Gastroesophageal sphincter (tissue), 4 donors: ENCODE measurements around the gene ARHGEF10L. TPM values are rescaled to one million over a fixed set of nuclear protein-coding genes. Genes with fewer than 3 reads are reported as not detected.

Experiments used
- ATAC-seq: fragments of 150-250 bp; one replicate; pipeline ENCODE4 v1.9.1; 2016; ENCODE audit warnings: mild to moderate bottlenecking, moderate library complexity
- H3K27ac ChIP-seq, 4 donors: fragments of 200-600 bp; sonication (generic) in 3 of 4; 1 replicate in 3 of 4; 2 replicates in 1 of 4; pipeline ENCODE4 v1.5.1; 2016 to 2019
- H3K27me3 ChIP-seq: fragments of 200-600 bp; sonication (generic); one replicate; pipeline ENCODE4 v1.5.1; 2019
- H3K36me3 ChIP-seq, 2 donors: fragments of 200-600 bp; sonication (generic); one replicate each; pipeline ENCODE4 v1.5.1; 2019; ENCODE audit warnings: control low read depth in 1 of 2
- H3K4me1 ChIP-seq, 3 donors: fragments of 200-600 bp; sonication (generic); 1 replicate in 2 of 3; 2 replicates in 1 of 3; pipeline ENCODE4 v1.5.1; 2016 to 2019; ENCODE audit warnings: control low read depth in 2 of 3
- H3K4me3 ChIP-seq, 2 donors: fragments of 200-600 bp; sonication (generic); one replicate each; pipeline ENCODE4 v1.5.1; 2019; ENCODE audit warnings: mild to moderate bottlenecking in 1 of 2, moderate library complexity in 1 of 2
- H3K9me3 ChIP-seq, 3 donors: fragments of 200-600 bp; sonication (generic); one replicate each; pipeline ENCODE4 v1.5.1; 2017 to 2019; ENCODE audit warnings: control low read depth in 2 of 3
- EP300 ChIP-seq: sonication (generic); formaldehyde crosslinking; IDR thresholded peaks from one replicate; pipeline ENCODE4 v1.6.1; 2017; ENCODE audit warnings: antibody characterized with exemption, mild to moderate bottlenecking
- POLR2A ChIP-seq, 2 donors: fragments of 450-650 bp; IDR thresholded peaks; one replicate each; pipeline ENCODE4 v1.6.1; 2017; ENCODE audit warnings: antibody characterized with exemption in 2 of 2, mild to moderate bottlenecking in 2 of 2, moderate library complexity in 1 of 2
- POLR2AphosphoS5 ChIP-seq: sonication (generic); formaldehyde crosslinking; IDR thresholded peaks from one replicate; pipeline ENCODE4 v1.6.1; 2017; ENCODE audit warnings: antibody characterized with exemption
- WGBS, 2 donors: methylation state at CpG; one replicate each; pipeline ENCODE4 v1.1.5; 2018; ENCODE audit warnings: low coverage in 1 of 2; 5-methylcytosine and 5-hydroxymethylcytosine counted together
- total RNA-seq, 4 donors: library from RNA; depleted of rRNA; stranded (reverse); fragments of >200 nt; gene quantifications; one replicate each; pipeline ENCODE4 v1.1.0, GENCODE V29; 2016
- TF ChIP-seq, protein P1 (sequence below), 4 experiments: fragments of 200-600 bp in 2 of 4; fragments of 450-650 bp in 2 of 4; sonication (generic) in 1 of 4; IDR thresholded peaks; one replicate each; pipeline ENCODE4 v1.5.1; 2017 to 2019; ENCODE audit warnings: antibody characterized with exemption in 4 of 4, mild to moderate bottlenecking in 2 of 4, moderate library complexity in 2 of 4

ARHGEF10L gene
- total RNA-seq, 4 donors from 2014 or later, result 50.9 to 97.0 (median 80.3) TPM

DNA sequence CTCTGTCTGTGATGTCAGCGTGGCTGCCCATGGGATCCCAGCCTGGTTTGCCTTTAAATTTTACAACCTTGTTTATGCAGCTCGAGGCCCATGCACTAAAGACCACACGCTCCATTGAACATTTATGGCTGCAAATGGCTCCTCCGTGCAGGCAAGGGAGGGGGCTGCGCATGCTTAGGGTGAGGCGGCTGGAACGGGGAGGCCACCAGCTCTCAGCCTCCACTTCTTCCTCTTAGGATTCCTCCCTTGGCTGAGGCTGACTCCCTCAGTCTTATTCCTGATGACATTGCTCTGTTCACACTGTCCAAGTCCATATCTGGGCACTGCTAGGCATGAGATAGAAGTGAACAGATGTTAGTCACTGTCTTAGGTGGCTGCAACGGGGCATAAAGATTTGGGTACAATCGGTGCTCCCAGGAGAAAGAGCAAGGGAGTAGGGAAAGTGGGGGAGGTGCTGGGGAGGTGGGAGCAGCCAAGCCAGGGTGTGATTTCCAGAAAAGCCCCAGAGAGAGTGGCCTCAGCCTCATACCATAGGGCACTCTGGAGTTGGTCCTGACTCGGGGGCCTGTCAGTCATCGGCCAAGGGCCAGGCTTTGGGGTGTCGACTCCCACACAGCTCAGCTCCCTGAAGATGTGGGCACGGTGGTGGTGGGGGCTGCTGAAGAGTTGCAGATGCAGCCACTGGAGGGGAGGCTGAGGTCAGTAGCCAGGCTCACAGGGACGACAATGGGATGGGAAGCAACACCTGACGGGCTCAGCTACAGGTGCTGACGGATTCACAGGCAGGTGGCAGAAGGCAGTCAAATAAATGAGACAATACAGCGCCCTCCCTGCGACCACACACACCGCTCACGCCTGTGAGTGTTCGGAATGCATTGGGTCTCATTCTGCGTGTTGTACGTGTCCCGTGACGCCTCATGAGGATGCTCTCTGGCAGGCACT lies 178.4 kb downstream of the ARHGEF10L start:
- Histone ChIP-seq H3K4me1 (no peaks in the 10 kb centered on the region), H3K27me3 (peaks cover 12% of the 10 kb centered on the region), H3K4me3 (no peak overlapping the region), H3K36me3 (no peaks in the 10 kb centered on the region), H3K9me3 (no peaks in the 10 kb centered on the region), H3K27ac (no peak overlapping the region)
- no peak for ATAC-seq
- no peak for TF ChIP-seq POLR2A (IDR thresholded peaks at IDR 0.05)
- WGBS, 2 donors, result 57 to 100% methylated on average over 2 to 4 of the region's 25 CpGs

DNA sequence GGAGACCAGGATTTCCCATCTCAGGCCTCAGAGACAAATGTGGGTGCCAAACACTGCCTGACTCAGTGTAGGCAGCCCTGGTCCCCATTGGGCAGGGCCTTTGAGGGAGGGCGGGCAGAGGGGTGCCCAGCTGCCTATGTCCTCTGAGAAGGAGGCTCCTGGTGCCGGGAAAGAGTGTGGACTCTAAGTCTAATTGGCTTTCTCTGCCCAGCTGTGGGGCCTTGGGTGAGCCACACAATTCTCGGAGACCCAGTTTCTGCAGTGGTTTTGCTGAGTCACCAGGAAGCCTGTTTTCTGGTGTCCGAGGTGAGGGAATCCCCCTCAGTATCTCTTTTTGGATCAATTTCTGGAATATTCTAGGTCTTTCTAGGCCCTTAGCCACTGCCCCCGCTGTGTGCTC lies 180.4 kb downstream of the ARHGEF10L start:
- no peak for ATAC-seq
- H3K9me3 ChIP-seq, result no peaks in the 10 kb centered on the region
- H3K4me1 ChIP-seq, result no peaks in the 10 kb centered on the region
- H3K27me3 ChIP-seq, result peaks cover 20% of the 10 kb centered on the region
- H3K4me3 ChIP-seq, result no peak overlapping the region
- no peaks in the 10 kb centered on the region for H3K36me3 ChIP-seq
- WGBS, 2 donors, result no CpG with 5 or more reads among the region's 5 CpGs
- no peak overlapping the region for H3K27ac ChIP-seq
- TF ChIP-seq EP300, result no peak
- no peak for TF ChIP-seq POLR2A (IDR thresholded peaks at IDR 0.05)
- no peak for TF ChIP-seq POLR2AphosphoS5
- TF ChIP-seq, protein P1, sequence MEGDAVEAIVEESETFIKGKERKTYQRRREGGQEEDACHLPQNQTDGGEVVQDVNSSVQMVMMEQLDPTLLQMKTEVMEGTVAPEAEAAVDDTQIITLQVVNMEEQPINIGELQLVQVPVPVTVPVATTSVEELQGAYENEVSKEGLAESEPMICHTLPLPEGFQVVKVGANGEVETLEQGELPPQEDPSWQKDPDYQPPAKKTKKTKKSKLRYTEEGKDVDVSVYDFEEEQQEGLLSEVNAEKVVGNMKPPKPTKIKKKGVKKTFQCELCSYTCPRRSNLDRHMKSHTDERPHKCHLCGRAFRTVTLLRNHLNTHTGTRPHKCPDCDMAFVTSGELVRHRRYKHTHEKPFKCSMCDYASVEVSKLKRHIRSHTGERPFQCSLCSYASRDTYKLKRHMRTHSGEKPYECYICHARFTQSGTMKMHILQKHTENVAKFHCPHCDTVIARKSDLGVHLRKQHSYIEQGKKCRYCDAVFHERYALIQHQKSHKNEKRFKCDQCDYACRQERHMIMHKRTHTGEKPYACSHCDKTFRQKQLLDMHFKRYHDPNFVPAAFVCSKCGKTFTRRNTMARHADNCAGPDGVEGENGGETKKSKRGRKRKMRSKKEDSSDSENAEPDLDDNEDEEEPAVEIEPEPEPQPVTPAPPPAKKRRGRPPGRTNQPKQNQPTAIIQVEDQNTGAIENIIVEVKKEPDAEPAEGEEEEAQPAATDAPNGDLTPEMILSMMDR (IDR thresholded peaks at IDR 0.05), result no peak

DNA sequence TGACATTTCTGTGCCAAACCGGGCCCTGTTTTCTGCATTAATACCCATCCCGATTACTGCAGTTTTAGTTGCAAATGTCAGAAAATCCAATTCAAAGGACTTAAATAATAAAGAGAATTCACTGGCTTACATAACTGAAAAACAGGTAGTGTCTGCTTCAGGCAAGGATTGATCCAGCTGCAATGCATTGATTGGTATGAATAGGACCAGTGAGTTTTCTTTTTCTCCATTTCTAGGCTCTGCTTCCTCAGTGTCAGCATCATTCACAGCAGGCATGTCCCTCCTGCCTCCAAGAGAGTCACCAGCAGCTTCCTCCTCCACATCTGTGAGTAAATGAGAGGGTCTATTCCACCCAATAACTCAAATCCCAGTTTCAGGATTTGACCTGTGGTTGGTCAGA lies 181.9 kb downstream of the ARHGEF10L start:
- no peaks in the 10 kb centered on the region for H3K36me3 ChIP-seq
- TF ChIP-seq POLR2AphosphoS5 (no peak), EP300 (no peak), POLR2A (IDR thresholded peaks at IDR 0.05) (no peak)
- TF ChIP-seq, protein P1 (IDR thresholded peaks at IDR 0.05), result no peak
- H3K4me3 ChIP-seq, result no peak overlapping the region
- no peak overlapping the region for H3K27ac ChIP-seq
- H3K4me1 ChIP-seq, result no peaks in the 10 kb centered on the region
- H3K27me3 ChIP-seq, result peaks cover 31% of the 10 kb centered on the region
- no peak for ATAC-seq
- no peaks in the 10 kb centered on the region for H3K9me3 ChIP-seq
- 90 to 94% methylated on average over 2 of the region's 2 CpGs for WGBS, 2 donors

GRCh38 chr1:17723684-17724083 lies 184.2 kb downstream of the ARHGEF10L start:
- ATAC-seq, result no peak
- Histone ChIP-seq H3K27ac (no peak overlapping the region), H3K36me3 (no peaks in the 10 kb centered on the region), H3K9me3 (no peaks in the 10 kb centered on the region), H3K27me3 (peaks cover 25% of the 10 kb centered on the region), H3K4me1 (no peaks in the 10 kb centered on the region), H3K4me3 (no peak overlapping the region)
- WGBS, 2 donors, result 35 to 68% methylated on average over 3 of the region's 6 CpGs
- TF ChIP-seq EP300 (no peak), POLR2AphosphoS5 (no peak), POLR2A (IDR thresholded peaks at IDR 0.05) (no peak)
- TF ChIP-seq, protein P1 (IDR thresholded peaks at IDR 0.05), result no peak

- ATAC-seq, result no peak
- no peak overlapping the region for H3K4me3 ChIP-seq
- H3K9me3 ChIP-seq, result no peaks in the 10 kb centered on the region
- WGBS, 2 donors, result 75% methylated on average over 2 of the region's 6 CpGs; no CpG with 5 or more reads in 1 of the 2 donors
- no peaks in the 10 kb centered on the region for H3K4me1 ChIP-seq
- no peak overlapping the region for H3K27ac ChIP-seq
- peaks cover 30% of the 10 kb centered on the region for H3K27me3 ChIP-seq
- TF ChIP-seq POLR2AphosphoS5, result no peak
- TF ChIP-seq EP300, result no peak
- TF ChIP-seq, protein P1 (IDR thresholded peaks at IDR 0.05), result no peak
- TF ChIP-seq POLR2A (IDR thresholded peaks at IDR 0.05), result no peak
- H3K36me3 ChIP-seq, result no peaks in the 10 kb centered on the region
These were observed 184.7 kb downstream of the ARHGEF10L start for GRCh38 chr1:17724150-17724549.
